H1 (cell line): ENCODE measurements around the gene ZNRF3. TPM values are rescaled to one million over a fixed set of nuclear protein-coding genes. Genes with fewer than 3 reads are reported as not detected.

Source experiments
- CTBP2 ChIP-seq: IDR thresholded peaks from 2 replicates; pipeline ENCODE4 v1.7.0; 2011; ENCODE audit warnings: borderline replicate concordance, mild to moderate bottlenecking, moderate library complexity, mixed read lengths, low read length; ENCODE audit not compliant: insufficient read depth, insufficient read length
- FOSL1 ChIP-seq: IDR thresholded peaks from 2 replicates; pipeline ENCODE4 v1.6.1; 2011; ENCODE audit warnings: mild to moderate bottlenecking, low read depth, low read length, moderate library complexity; ENCODE audit not compliant: insufficient read depth
- KDM4A ChIP-seq: IDR thresholded peaks from one replicate; pipeline ENCODE4 v1.7.1; 2012; ENCODE audit warnings: low read depth, mild to moderate bottlenecking, moderate library complexity, low read length, inconsistent platforms; ENCODE audit not compliant: severe bottlenecking
- NANOG ChIP-seq: IDR thresholded peaks from 2 replicates; pipeline ENCODE4 v1.6.1; 2011; ENCODE audit warnings: low read length, low read depth, mild to moderate bottlenecking, inconsistent platforms; ENCODE audit not compliant: insufficient read depth, poor library complexity, severe bottlenecking
- RFX5 ChIP-seq: IDR thresholded peaks from 2 replicates; pipeline ENCODE4 v1.6.1; 2011; ENCODE audit warnings: low read depth, low read length, improper control_type of control experiment, borderline replicate concordance
- RNF2 ChIP-seq: fragments of 200-900, 300-1000 bp; sonication (generic); IDR thresholded peaks from 2 replicates; pipeline ENCODE4 v1.7.1; 2016; ENCODE audit warnings: borderline replicate concordance, low read depth, mild to moderate bottlenecking, antibody characterized with exemption, low read length; ENCODE audit not compliant: poor library complexity, severe bottlenecking; ENCODE audit errors: missing control alignments
- SAP30 ChIP-seq: fragments of 300-600 bp; sonication (generic); IDR thresholded peaks from 2 replicates; pipeline ENCODE4 v1.7.1; 2012; ENCODE audit warnings: low read length, moderate library complexity, mild to moderate bottlenecking, inconsistent platforms; ENCODE audit not compliant: insufficient read depth, insufficient replicate concordance
- polyA plus RNA-seq, 7 experiments: library from polyadenylated mRNA; depleted of rRNA in 3 of 7; stranded (reverse) in 5 of 7; unstranded in 2 of 7; fragments of >200 nt in 5 of 7; fragments of 200-250 nt in 2 of 7; gene quantifications; 1 replicate in 5 of 7; 2 replicates in 1 of 7; 4 replicates in 1 of 7; pipeline versions ENCODE4 v1.2.1 to v1.2.3, GENCODE V29; 2011 to 2013; ENCODE audit warnings: missing spikeins in 2 of 7, mixed read lengths in 2 of 7
- total RNA-seq: library from RNA; stranded (reverse); fragmentation: NEBNext Ultra II Directional; extraction: Animal tissue kit (Norgen Biotek cat#: 25700); gene quantifications from 2 replicates; pipeline ENCODE4 v1.2.1, GENCODE V29; 2021
- TF ChIP-seq, protein P1 (sequence below): IDR thresholded peaks from 2 replicates; pipeline ENCODE4 v1.6.1; 2011; ENCODE audit warnings: low read depth, mild to moderate bottlenecking, low read length; ENCODE audit not compliant: insufficient read depth
- TF ChIP-seq, protein P2 (sequence below): fragments of 300-600 bp; sonication (generic); IDR thresholded peaks from 2 replicates; pipeline ENCODE4 v1.7.1; 2012; ENCODE audit warnings: low read length, moderate library complexity, mild to moderate bottlenecking, inconsistent platforms; ENCODE audit not compliant: insufficient replicate concordance

Gene ZNRF3
- total and polyA plus RNA-seq, 2 of the 8 experiments (the other 6 are each of a cell fraction or from before 2014, with no cell fraction given), result 14.1 to 21.7 TPM

DNA sequence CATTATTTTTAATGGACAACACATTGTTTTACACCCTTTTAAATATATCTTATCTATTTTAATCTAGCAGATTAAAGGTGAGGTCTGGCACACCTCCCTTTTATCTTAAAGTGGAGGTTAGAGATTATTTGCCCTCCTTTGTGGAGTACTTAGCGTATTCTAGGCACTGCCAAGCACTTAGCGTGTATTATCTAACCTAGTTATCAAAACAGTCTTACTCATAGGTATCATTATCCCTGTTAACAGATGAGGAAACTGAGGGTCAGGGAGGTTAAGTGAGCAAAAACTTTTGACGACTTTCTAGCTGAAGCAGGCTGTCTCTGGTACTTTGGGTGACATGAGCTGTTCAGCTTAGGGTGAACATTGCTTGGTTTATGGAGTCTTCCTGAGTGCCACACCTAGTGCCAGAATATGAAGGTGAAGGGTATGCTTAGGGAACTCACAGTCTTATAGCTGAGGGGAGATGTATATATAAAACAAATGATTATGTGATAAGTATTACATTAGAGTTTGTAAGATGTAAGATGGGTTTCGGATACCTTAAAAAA lies 55.0 kb downstream of the ZNRF3 start (continued):
- no peak for TF ChIP-seq CTBP2
- no peak for TF ChIP-seq RNF2
- TF ChIP-seq RFX5, result no peak
- no peak for TF ChIP-seq KDM4A
- no peak for TF ChIP-seq FOSL1
- no peak for TF ChIP-seq NANOG
- TF ChIP-seq, protein P1, sequence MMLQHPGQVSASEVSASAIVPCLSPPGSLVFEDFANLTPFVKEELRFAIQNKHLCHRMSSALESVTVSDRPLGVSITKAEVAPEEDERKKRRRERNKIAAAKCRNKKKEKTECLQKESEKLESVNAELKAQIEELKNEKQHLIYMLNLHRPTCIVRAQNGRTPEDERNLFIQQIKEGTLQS, result no peak
- TF ChIP-seq SAP30, result no peak
- TF ChIP-seq, protein P2, sequence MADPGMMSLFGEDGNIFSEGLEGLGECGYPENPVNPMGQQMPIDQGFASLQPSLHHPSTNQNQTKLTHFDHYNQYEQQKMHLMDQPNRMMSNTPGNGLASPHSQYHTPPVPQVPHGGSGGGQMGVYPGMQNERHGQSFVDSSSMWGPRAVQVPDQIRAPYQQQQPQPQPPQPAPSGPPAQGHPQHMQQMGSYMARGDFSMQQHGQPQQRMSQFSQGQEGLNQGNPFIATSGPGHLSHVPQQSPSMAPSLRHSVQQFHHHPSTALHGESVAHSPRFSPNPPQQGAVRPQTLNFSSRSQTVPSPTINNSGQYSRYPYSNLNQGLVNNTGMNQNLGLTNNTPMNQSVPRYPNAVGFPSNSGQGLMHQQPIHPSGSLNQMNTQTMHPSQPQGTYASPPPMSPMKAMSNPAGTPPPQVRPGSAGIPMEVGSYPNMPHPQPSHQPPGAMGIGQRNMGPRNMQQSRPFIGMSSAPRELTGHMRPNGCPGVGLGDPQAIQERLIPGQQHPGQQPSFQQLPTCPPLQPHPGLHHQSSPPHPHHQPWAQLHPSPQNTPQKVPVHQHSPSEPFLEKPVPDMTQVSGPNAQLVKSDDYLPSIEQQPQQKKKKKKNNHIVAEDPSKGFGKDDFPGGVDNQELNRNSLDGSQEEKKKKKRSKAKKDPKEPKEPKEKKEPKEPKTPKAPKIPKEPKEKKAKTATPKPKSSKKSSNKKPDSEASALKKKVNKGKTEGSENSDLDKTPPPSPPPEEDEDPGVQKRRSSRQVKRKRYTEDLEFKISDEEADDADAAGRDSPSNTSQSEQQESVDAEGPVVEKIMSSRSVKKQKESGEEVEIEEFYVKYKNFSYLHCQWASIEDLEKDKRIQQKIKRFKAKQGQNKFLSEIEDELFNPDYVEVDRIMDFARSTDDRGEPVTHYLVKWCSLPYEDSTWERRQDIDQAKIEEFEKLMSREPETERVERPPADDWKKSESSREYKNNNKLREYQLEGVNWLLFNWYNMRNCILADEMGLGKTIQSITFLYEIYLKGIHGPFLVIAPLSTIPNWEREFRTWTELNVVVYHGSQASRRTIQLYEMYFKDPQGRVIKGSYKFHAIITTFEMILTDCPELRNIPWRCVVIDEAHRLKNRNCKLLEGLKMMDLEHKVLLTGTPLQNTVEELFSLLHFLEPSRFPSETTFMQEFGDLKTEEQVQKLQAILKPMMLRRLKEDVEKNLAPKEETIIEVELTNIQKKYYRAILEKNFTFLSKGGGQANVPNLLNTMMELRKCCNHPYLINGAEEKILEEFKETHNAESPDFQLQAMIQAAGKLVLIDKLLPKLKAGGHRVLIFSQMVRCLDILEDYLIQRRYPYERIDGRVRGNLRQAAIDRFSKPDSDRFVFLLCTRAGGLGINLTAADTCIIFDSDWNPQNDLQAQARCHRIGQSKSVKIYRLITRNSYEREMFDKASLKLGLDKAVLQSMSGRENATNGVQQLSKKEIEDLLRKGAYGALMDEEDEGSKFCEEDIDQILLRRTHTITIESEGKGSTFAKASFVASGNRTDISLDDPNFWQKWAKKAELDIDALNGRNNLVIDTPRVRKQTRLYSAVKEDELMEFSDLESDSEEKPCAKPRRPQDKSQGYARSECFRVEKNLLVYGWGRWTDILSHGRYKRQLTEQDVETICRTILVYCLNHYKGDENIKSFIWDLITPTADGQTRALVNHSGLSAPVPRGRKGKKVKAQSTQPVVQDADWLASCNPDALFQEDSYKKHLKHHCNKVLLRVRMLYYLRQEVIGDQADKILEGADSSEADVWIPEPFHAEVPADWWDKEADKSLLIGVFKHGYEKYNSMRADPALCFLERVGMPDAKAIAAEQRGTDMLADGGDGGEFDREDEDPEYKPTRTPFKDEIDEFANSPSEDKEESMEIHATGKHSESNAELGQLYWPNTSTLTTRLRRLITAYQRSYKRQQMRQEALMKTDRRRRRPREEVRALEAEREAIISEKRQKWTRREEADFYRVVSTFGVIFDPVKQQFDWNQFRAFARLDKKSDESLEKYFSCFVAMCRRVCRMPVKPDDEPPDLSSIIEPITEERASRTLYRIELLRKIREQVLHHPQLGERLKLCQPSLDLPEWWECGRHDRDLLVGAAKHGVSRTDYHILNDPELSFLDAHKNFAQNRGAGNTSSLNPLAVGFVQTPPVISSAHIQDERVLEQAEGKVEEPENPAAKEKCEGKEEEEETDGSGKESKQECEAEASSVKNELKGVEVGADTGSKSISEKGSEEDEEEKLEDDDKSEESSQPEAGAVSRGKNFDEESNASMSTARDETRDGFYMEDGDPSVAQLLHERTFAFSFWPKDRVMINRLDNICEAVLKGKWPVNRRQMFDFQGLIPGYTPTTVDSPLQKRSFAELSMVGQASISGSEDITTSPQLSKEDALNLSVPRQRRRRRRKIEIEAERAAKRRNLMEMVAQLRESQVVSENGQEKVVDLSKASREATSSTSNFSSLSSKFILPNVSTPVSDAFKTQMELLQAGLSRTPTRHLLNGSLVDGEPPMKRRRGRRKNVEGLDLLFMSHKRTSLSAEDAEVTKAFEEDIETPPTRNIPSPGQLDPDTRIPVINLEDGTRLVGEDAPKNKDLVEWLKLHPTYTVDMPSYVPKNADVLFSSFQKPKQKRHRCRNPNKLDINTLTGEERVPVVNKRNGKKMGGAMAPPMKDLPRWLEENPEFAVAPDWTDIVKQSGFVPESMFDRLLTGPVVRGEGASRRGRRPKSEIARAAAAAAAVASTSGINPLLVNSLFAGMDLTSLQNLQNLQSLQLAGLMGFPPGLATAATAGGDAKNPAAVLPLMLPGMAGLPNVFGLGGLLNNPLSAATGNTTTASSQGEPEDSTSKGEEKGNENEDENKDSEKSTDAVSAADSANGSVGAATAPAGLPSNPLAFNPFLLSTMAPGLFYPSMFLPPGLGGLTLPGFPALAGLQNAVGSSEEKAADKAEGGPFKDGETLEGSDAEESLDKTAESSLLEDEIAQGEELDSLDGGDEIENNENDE, result no peak
